Skin epidermis (tissue), 12 donors: Measurements from ENCODE around the gene PAFAH1B2.
"Not testable (repeated sequence)": the region's sequence is repeated elsewhere in the genome, so short reads cannot be mapped to it uniquely, and the experiment has no call there.

ENCODE experiments used
- H3K27ac ChIP-seq, 21 experiments: fragments of 200-600 bp; sonication (generic) in 11 of 21; one replicate each; pipeline ENCODE4 v1.5.0; 2020; ENCODE audit warnings: mild to moderate bottlenecking in 3 of 21, inconsistent platforms in 2 of 21, moderate library complexity in 2 of 21
- H3K4me3 ChIP-seq, 7 experiments: fragments of 200-600 bp; sonication (generic) in 2 of 7; one replicate each; pipeline ENCODE4 v1.5.0; 2020; ENCODE audit warnings: inconsistent platforms in 2 of 7, mild to moderate bottlenecking in 2 of 7, moderate library complexity in 1 of 7

PAFAH1B2 gene

DNA sequence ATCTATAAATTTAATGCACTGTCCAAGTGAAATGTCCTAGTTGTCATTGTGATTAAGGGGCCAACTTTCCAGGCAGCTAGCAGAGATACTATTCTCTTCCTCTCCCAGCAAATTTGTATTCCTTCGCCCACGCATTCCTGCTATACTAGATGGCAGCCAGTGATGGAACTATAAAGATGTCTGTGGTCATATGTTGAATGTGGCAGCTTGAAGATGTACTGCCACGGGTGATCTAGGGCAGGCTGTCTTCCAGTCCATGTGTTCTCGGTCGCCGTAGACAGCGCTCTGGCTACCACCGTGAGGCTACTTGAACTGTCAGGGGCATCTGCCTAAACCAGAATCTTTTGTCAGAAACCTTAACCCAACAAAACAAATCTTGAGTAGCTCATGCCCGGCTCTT is 26.1 kb downstream of the PAFAH1B2 start:
- Histone ChIP-seq H3K27ac (no peak overlapping the region), H3K4me3 (no peak overlapping the region)

- no peak overlapping the region for H3K27ac ChIP-seq
- H3K4me3 ChIP-seq: no peak overlapping the region
These were observed 26.9 kb downstream of the PAFAH1B2 start for GRCh38 chr11:117171007-117171403.

- Histone ChIP-seq H3K27ac (peak overlapping the region in 2 of 21 experiments; percentile 11 to 34), H3K4me3 (no peak overlapping the region)
These were observed 27.4 kb downstream of the PAFAH1B2 start for GRCh38 chr11:117171404-117172061.

GRCh38 chr11:117172724-117173421 is 28.8 kb downstream of the PAFAH1B2 start:
- H3K27ac ChIP-seq: peak overlapping the region in 8 of 21 experiments; percentile 3 to 62 (median 34)
- no peak overlapping the region for H3K4me3 ChIP-seq

DNA sequence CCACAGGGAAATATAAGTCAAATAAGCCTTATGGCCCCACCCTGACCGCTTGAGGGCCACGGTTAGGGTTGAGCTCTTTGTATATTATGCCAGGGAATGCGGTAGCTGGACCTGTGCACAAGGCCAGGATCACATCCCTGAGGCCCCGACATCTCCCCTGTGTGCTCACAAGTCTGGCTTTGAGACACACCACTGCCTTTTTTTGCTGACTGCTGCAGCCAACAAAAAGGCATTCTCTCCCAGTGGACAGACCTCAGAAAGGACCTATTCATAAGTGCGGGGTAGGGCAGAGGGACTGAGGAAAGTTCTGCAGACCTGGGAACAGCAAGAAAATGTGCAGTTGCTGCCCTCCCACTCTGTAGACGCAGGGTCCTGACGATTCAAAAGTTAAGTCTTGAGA is 31.0 kb downstream of the PAFAH1B2 start:
- H3K4me3 ChIP-seq: no peak overlapping the region
- peak overlapping the region in 1 of 21 experiments; percentile 24 for H3K27ac ChIP-seq

- no peak overlapping the region for H3K4me3 ChIP-seq
These were observed 31.7 kb downstream of the PAFAH1B2 start for GRCh38 chr11:117175781-117176180.

GRCh38 chr11:117176186-117176585 is 32.1 kb downstream of the PAFAH1B2 start:
- Histone ChIP-seq H3K4me3 (no peak overlapping the region), H3K27ac (no peak overlapping the region)

More at GRCh38 chr11:117175781-117176180, 31.7 kb downstream of the PAFAH1B2 start:
- peak overlapping the region in 1 of 21 experiments; percentile 24 for H3K27ac ChIP-seq

DNA sequence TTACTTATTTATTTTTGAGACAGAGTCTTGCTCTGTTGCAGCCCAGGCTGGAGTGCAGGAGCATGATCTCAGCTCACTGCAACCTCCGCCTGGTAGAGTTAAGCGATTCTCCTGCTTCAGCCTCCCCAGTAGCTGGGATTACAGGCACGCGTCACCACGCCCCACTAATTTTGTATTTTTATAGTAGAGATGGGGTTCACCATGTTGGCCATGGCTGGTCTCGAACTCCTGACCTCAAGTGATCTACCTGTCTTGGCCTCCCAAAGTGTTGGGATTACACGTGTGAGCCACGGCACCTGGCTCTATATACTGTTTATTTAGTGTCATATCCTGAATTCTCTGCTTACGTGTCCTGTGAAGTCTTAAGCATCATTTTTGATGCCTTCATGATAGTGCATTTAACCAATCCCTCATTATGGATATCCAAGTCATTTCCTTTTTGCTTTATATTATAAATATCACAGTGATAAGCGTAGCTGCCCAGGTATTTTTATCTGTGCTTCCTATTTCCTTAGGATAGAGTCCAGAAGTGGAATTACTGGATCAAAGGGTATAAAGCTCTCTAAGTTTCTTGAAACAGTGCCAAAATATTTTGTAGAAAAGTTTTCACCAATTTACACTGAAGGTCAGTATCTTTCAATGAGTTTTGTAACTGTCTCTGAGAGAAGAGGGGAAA is 33.6 kb downstream of the PAFAH1B2 start:
- H3K4me3 ChIP-seq: peak overlapping the region in 6 of 7 experiments; percentile 52 to 99 (median 92)
- peak overlapping the region in 19 of 21 experiments; percentile 85 to 99 (median 95) for H3K27ac ChIP-seq

DNA sequence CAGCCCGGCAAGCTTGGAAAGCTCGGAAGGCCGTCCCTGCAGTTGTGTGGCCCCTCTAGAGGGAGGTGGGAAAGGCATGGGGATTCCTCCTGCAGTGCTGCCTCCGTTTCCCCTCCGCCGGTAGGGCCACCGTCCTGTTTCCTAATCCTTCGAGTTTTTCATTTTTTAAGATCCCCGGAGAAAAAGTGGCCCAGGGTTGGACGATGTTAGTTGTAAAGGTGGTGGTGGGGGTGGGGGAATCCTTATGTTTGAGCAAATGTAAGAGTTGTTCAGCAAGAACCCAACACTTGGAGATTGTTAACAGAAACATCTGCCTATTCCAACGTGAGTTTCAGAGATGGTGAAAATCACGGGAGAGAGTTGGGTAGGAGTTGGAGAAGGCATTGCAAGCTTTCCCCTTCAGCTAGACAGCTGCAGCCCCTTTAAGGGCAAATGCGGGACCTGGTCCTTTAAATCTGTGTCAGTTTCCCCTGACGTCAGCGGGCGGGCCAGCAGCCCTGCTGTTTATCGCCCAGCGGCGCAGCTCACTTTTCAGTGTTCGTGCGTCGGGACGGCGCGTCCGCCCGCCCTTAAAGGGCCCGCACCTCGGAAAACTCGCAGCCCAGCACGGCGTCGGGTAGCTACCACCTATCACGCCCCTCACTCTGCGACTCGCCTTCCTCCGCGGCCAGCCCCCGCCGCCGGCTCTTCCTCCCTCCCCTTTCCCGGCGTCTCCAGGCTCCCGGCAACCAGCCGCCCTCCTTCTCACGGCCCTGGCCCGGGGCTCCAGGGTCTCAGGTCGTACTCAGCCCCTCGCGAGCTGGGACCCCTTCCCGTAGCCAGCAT is 34.3 kb downstream of the PAFAH1B2 start, which contains the start of gene SIDT2:
Gene SIDT2, plus strand, starts transcription at position 534 of the 825 bp plus-strand sequence. CDS start 521 bp downstream, outside the sequence.
- peak within 1 kb of the TSS; percentile 48 to 99 (median 94) for H3K27ac ChIP-seq
- H3K4me3 ChIP-seq: peak within 1 kb of the TSS; percentile 52 to 99 (median 91)

- H3K4me3 ChIP-seq: peak overlapping the region; percentile 52 to 99 (median 91)
- peak overlapping the region; percentile 48 to 99 (median 94) for H3K27ac ChIP-seq
These were observed 35.2 kb downstream of the PAFAH1B2 start for GRCh38 chr11:117179048-117179999.

GRCh38 chr11:117180020-117180419 is 35.9 kb downstream of the PAFAH1B2 start:
- H3K27ac ChIP-seq: peak overlapping the region in 20 of 21 experiments; percentile 48 to 99 (median 94)
- peak overlapping the region in 6 of 7 experiments; percentile 52 to 99 (median 92) for H3K4me3 ChIP-seq

DNA sequence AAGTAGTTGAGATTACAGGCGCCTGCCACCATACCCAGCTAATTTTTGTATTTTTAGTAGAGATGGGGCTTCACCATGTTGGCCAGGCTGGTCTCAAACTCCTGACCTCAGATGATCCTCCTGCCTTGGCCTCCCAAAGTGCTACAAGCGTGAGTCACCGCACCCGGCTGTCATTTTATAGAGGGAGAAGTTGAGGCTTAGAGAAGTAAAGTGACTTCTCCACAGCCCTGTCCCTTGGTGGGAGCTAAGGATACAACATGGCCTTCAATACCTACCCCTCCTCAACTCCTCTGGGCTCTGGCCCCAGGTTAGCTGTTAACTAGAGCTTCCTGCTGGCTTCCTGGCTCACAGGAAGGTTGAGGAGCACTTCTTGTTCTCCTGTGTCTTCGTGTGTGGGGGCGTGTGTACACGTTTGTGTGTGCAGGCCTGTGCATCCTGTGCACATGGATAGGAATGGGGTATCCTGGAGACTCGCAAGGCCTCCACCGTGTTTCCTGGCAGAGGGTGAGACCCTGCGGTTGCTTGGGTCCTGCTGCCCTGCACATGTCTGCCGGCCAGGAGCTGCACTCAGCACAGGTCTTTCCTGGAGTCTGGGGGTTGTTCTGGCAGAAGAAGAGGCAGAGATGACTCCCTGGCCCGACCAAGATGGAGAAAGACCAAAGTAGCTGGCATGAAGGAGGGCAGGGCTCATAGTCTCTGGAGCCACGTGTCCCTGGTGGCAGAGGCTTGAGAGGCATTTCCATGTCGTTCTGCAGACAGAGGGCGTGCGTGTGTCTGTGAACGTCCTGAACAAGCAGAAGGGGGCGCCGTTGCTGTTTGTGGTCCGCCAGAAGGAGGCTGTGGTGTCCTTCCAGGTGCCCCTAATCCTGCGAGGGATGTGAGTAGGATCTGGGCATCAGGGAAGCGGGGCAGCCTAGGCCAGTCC is 36.8 kb downstream of the PAFAH1B2 start:
- Histone ChIP-seq H3K27ac (peak overlapping the region in 12 of 21 experiments; percentile 9 to 98 (median 94)), H3K4me3 (no peak overlapping the region)

- H3K4me3 ChIP-seq: no peak overlapping the region
- H3K27ac ChIP-seq: peak overlapping the region in 1 of 21 experiments; percentile 8
These were observed 37.8 kb downstream of the PAFAH1B2 start for GRCh38 chr11:117181586-117182550.

DNA sequence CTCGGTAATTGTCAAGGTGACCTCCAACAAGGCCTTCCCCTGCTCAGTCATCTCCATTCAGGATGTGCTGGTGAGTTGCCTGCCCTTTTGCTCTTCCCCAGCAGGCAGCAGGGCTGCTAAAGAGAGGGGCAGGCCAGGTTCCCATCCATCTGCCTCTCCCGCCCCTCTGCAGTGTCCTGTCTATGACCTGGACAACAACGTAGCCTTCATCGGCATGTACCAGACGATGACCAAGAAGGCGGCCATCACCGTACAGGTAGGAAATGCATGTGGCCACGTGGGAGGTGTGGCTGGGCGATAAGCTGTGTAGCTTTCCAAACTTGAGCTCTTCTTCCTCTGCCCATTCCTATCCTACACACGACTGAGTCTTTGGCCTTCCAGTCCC is 38.5 kb downstream of the PAFAH1B2 start:
- no peak overlapping the region for H3K4me3 ChIP-seq
- no peak overlapping the region for H3K27ac ChIP-seq

- peak overlapping the region in 1 of 21 experiments; percentile 35 for H3K27ac ChIP-seq
- H3K4me3 ChIP-seq: not testable (repeated sequence)
These were observed 39.1 kb downstream of the PAFAH1B2 start for GRCh38 chr11:117183178-117183577.

DNA sequence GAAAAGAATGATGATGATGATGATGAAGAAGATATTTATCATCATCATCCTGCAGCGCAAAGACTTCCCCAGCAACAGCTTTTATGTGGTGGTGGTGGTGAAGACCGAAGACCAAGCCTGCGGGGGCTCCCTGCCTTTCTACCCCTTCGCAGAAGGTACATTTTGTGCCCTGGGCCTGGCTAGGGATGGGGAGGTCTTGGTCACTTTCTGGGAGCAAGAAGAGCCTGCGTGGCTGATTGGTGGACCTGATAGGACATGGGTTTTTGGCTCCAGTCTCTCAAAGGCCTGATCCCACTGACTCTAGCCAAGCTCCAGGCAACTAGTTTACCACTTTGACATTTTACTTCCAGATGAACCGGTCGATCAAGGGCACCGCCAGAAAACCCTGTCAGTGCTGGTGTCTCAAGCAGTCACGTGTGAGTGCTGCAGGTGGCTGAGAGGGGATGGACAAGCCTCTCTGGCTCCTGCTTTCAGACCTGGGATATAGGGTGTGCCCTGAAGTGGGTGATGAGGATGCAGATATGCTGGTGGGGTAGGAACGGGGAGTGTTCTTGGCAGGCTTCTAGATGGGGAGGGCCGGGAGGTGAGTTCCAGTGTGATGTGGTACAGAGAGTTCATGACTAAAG is 39.8 kb downstream of the PAFAH1B2 start:
- Histone ChIP-seq H3K27ac (peak overlapping the region in 1 of 21 experiments; percentile 35), H3K4me3 (no peak overlapping the region)
